Measurements from ENCODE around the gene CHST11. TPM values are rescaled to one million over a fixed set of nuclear protein-coding genes. Genes with fewer than 3 reads are reported as not detected.

The CHST11 gene
- total and polyA plus RNA-seq, 10 of the 15 experiments (the other 5 are each of a cell fraction or from before 2014, with no cell fraction given), result 1.9 to 38.1 (median 17.2) TPM

GRCh38 chr12:104412681-104413080 is 44.1 kb upstream of the CHST11 start:
- Histone ChIP-seq H2AFZ (ENCODE audit: control insufficient read depth, low read depth, low read length) (no peak overlapping the region; the same call in 1 of the 2 replicates), H3K4me2 (ENCODE audit: control insufficient read depth, insufficient read depth) (peak overlapping the region; percentile 41; the same call in 1 of the 2 replicates), H3K9me3 (replicated peaks; ENCODE audit: control insufficient read depth, insufficient read depth, low read length) (peaks cover 2% of the 10 kb centered on the region; the same call in 2 of the 3 replicates), H3K36me3 (ENCODE audit: control insufficient read depth in 2 of 2, insufficient read depth in 2 of 2, low read length in 1 of 2) (no peaks in the 10 kb centered on the region), H3K27me3 (replicated peaks in 1 of 2; ENCODE audit: control insufficient read depth in 2 of 2, insufficient read depth in 2 of 2, low read length in 1 of 2) (no peaks in the 10 kb centered on the region), H3K9ac (ENCODE audit: control insufficient read depth, insufficient read depth, low read length) (no peak overlapping the region), H3K79me2 (ENCODE audit: control insufficient read depth, insufficient read depth, low read length) (no peaks in the 10 kb centered on the region), H3K27ac (ENCODE audit: control insufficient read depth, insufficient read depth) (no peak overlapping the region), H3K4me1 (ENCODE audit: control insufficient read depth, insufficient read depth, low read length) (peaks cover 9% of the 10 kb centered on the region), H4K20me1 (ENCODE audit: control insufficient read depth, insufficient read depth) (no peaks in the 10 kb centered on the region), H3K4me3 (no peak overlapping the region)
- ChIA-PET RAD21 (ENCODE audit: unreplicated experiment) (no interaction called here), POLR2A (interaction anchor here (1.3 kb wide), 1 partner anchor 156 kb away, joined by 3 read pairs; no protein-coding TSS in a partner anchor), CTCF (interaction anchor here (0.6 to 1.2 kb wide), 3 partner anchors 44 to 415 kb away, joined by 3 to 4 read pairs (median 3); partner anchors contain the start of gene CHST11), SMC1A (ENCODE audit: uncharacterized antibody, unreplicated experiment) (interaction anchor here (0.9 to 2.3 kb wide), 5 partner anchors 31 to 258 kb away, joined by 3 to 9 read pairs (median 4); no protein-coding TSS in a partner anchor)
- in situ Hi-C loops (cut with MboI) (no loop called here), intact Hi-C loops (cut with micrococcal nuclease; ENCODE audit: unreplicated experiment) (no loop called here)
- DNase-seq (ENCODE audit: low read depth, low spot score) (no peak), FAIRE-seq (no peak), ATAC-seq (no peak)
- no peak for TF ChIP-seq CBX5 (IDR thresholded peaks at IDR 0.05; ENCODE audit: low read depth)
- 43% methylated on average over 8 of the region's 8 CpGs for WGBS (ENCODE audit: insufficient coverage, insufficient replicate concordance, low lambda C conversion rate, missing lambda C conversion rate)
- BruUV-seq (replicated peaks), result no TSS peak

- 53% methylated on average over 6 of the region's 6 CpGs for WGBS (ENCODE audit: insufficient coverage, insufficient replicate concordance, low lambda C conversion rate, missing lambda C conversion rate)
- FAIRE-seq, result no peak
- CTCF ChIA-PET, result no interaction called here
- no peak overlapping the region for H2AFZ ChIP-seq (ENCODE audit: control insufficient read depth, low read depth, low read length)
- no peak for DNase-seq (ENCODE audit: low read depth, low spot score)
- RAD21 ChIA-PET (ENCODE audit: unreplicated experiment), result no interaction called here
- H3K4me3 ChIP-seq, result no peak overlapping the region
- H3K79me2 ChIP-seq (ENCODE audit: control insufficient read depth, insufficient read depth, low read length), result no peaks in the 10 kb centered on the region
- no TSS peak for BruUV-seq (replicated peaks)
- no peaks in the 10 kb centered on the region for H3K27me3 ChIP-seq (replicated peaks in 1 of 2; ENCODE audit: control insufficient read depth in 2 of 2, insufficient read depth in 2 of 2, low read length in 1 of 2)
- in situ Hi-C loops (cut with MboI), result no loop called here
- peaks cover 2% of the 10 kb centered on the region; the same call in 2 of the 3 replicates for H3K9me3 ChIP-seq (replicated peaks; ENCODE audit: control insufficient read depth, insufficient read depth, low read length)
- SMC1A ChIA-PET (ENCODE audit: uncharacterized antibody, unreplicated experiment), result interaction anchor here (0.9 to 2.2 kb wide), 3 partner anchors 13 to 64 kb away, joined by 4 to 8 read pairs (median 4); no protein-coding TSS in a partner anchor
- intact Hi-C loops (cut with micrococcal nuclease; ENCODE audit: unreplicated experiment), result no loop called here
- H4K20me1 ChIP-seq (ENCODE audit: control insufficient read depth, insufficient read depth), result no peaks in the 10 kb centered on the region
- no peak overlapping the region for H3K9ac ChIP-seq (ENCODE audit: control insufficient read depth, insufficient read depth, low read length)
- no peak for ATAC-seq
- POLR2A ChIA-PET, result no interaction called here
- no peaks in the 10 kb centered on the region for H3K36me3 ChIP-seq (ENCODE audit: control insufficient read depth in 2 of 2, insufficient read depth in 2 of 2, low read length in 1 of 2)
- peaks cover 9% of the 10 kb centered on the region for H3K4me1 ChIP-seq (ENCODE audit: control insufficient read depth, insufficient read depth, low read length)
- H3K4me2 ChIP-seq (ENCODE audit: control insufficient read depth, insufficient read depth), result no peak overlapping the region
- no peak overlapping the region for H3K27ac ChIP-seq (ENCODE audit: control insufficient read depth, insufficient read depth)
- TF ChIP-seq JUND (IDR thresholded peaks at IDR 0.05; ENCODE audit: low read depth, low read length), result no peak
- TF ChIP-seq KLF5 (IDR thresholded peaks at IDR 0.05; ENCODE audit: partially characterized antibody), result no peak
- TF ChIP-seq E2F8 (IDR thresholded peaks at IDR 0.05; ENCODE audit: low read depth, partially characterized antibody), result no peak
- TF ChIP-seq CUX1 (IDR thresholded peaks at IDR 0.05; ENCODE audit: insufficient replicate concordance, low read depth, low read length), result no peak
- no peak for TF ChIP-seq STAT3 (IDR thresholded peaks at IDR 0.05; ENCODE audit: low read depth, low read length)
- no peak for TF ChIP-seq POLR2AphosphoS2 (IDR thresholded peaks at IDR 0.05; ENCODE audit: low read depth, low read length)
Observed at GRCh38 chr12:104413330-104413729, 43.4 kb upstream of the CHST11 start.
